ENCODE results near the gene DVL1. TPM values are rescaled to one million over a fixed set of nuclear protein-coding genes. Genes with fewer than 3 reads are reported as not detected.

DVL1 gene
- total RNA-seq, 2 experiments from 2014 or later = 33.0 to 34.0 TPM

Small RNA genes within 50 kb of the gene (microRNA-seq; reads per million reads assigned to microRNA genes)
- 1.5 reads per million for gene MIR6726 (ENCODE audit: borderline microRNAs expressed, borderline replicate concordance)
- not detected for gene MIR6727 (ENCODE audit: borderline microRNAs expressed, borderline replicate concordance)
- not detected for gene MIR6808 (ENCODE audit: borderline microRNAs expressed, borderline replicate concordance)

Other genes starting within 250 kb of the DVL1 start
- gene C1orf159, start 233.3 kb downstream of the DVL1 start, total RNA-seq = 10 to 100 TPM; 18.0 to 22.0 TPM
- under 1 TPM; 0.15 to 0.27 TPM for gene TTLL10, start 175.5 kb downstream of the DVL1 start, total RNA-seq
- 10 to 100 TPM; 26.0 to 33.9 TPM for gene TNFRSF18, start 142.8 kb downstream of the DVL1 start, total RNA-seq
- 10 to 100 TPM; 44.1 to 52.8 TPM for gene TNFRSF4, start 135.3 kb downstream of the DVL1 start, total RNA-seq
- gene SDF4, start 117.4 kb downstream of the DVL1 start, total RNA-seq = 10 to 100 TPM; 81.7 to 91.4 TPM
- gene B3GALT6, start 117.2 kb downstream of the DVL1 start, total RNA-seq = 10 to 100 TPM; 15.8 to 19.2 TPM
- gene C1QTNF12, start 102.7 kb downstream of the DVL1 start, total RNA-seq = 1 to 10 TPM; 1.2 to 1.4 TPM
- gene UBE2J2, start 75.6 kb downstream of the DVL1 start, total RNA-seq = 10 to 100 TPM; 63.4 to 63.7 TPM
- gene SCNN1D, start 69.0 kb downstream of the DVL1 start, total RNA-seq = 1 to 10 TPM; 5.1 to 6.6 TPM
- 10 to 100 TPM; 69.5 to 92.1 TPM for gene ACAP3, start 41.5 kb downstream of the DVL1 start, total RNA-seq
- gene PUSL1, start 40.8 kb downstream of the DVL1 start, total RNA-seq = 10 to 100 TPM; 18.9 to 24.4 TPM
- gene INTS11, start 24.8 kb downstream of the DVL1 start, total RNA-seq = 100 to 1,000 TPM; 123 to 126 TPM
- 10 to 100 TPM; 25.2 to 27.6 TPM for gene CPTP, start 24.6 kb downstream of the DVL1 start, total RNA-seq
- gene TAS1R3, start 18.1 kb downstream of the DVL1 start, total RNA-seq = 1 to 10 TPM; 3.1 to 3.7 TPM
- gene MXRA8, start 9.1 kb upstream of the DVL1 start, total RNA-seq = under 1 TPM; 0.15 to 0.30 TPM
- 100 to 1,000 TPM; 101 to 125 TPM for gene AURKAIP1, start 25.8 kb upstream of the DVL1 start, total RNA-seq
- gene CCNL2, start 49.9 kb upstream of the DVL1 start, total RNA-seq = 100 to 1,000 TPM; 122 to 131 TPM
- 100 to 1,000 TPM in 1 of 2 experiments, 10 to 100 TPM in 1; 98.6 to 107 TPM for gene MRPL20, start 57.9 kb upstream of the DVL1 start, total RNA-seq
- gene ANKRD65, start 71.9 kb upstream of the DVL1 start, total RNA-seq = not detected
- gene VWA1, start 86.3 kb upstream of the DVL1 start, total RNA-seq = under 1 TPM; 0.10 to 0.12 TPM
- under 1 TPM; 0.17 to 0.69 TPM for gene ATAD3C, start 100.3 kb upstream of the DVL1 start, total RNA-seq
- gene ATAD3B, start 122.3 kb upstream of the DVL1 start, total RNA-seq = 10 to 100 TPM; 26.5 to 34.6 TPM
- 10 to 100 TPM; 31.9 to 32.3 TPM for gene ATAD3A, start 162.7 kb upstream of the DVL1 start, total RNA-seq
- 1 to 10 TPM; 1.2 to 1.3 TPM for gene TMEM240, start 191.2 kb upstream of the DVL1 start, total RNA-seq
- gene SSU72, start 225.4 kb upstream of the DVL1 start, total RNA-seq = 100 to 1,000 TPM; 128 to 130 TPM

Data from activated CD4-positive, alpha-beta T cell treated with anti-CD3 and anti-CD28 coated beads, Interleukin-2, amount 10 ng/mL, durations not matched to agents 7 days and 5 days (primary cell).